Hematopoietic multipotent progenitor cell (in vitro differentiated cells): Measurements from ENCODE around the gene DOCK3. TPM values are rescaled to one million over a fixed set of nuclear protein-coding genes. Genes with fewer than 3 reads are reported as not detected.
A peak's percentile ranks its signal among the peaks of the same experiment; 100 is the strongest.

Source experiments
- DNase-seq, 3 donors: peaks; one replicate each; pipeline ENCODE4 v3.0.0-alpha.2; 2011 to 2015; ENCODE audit warnings: low read depth in 2 of 3, low spot score in 2 of 3
- total RNA-seq: library from RNA; depleted of rRNA; stranded (reverse); fragments of >200 nt; gene quantifications from one replicate; pipeline ENCODE4 v1.2.3, GENCODE V29; 2012

Gene DOCK3
- total RNA-seq, 1 donor, result 1.3 TPM

DNA sequence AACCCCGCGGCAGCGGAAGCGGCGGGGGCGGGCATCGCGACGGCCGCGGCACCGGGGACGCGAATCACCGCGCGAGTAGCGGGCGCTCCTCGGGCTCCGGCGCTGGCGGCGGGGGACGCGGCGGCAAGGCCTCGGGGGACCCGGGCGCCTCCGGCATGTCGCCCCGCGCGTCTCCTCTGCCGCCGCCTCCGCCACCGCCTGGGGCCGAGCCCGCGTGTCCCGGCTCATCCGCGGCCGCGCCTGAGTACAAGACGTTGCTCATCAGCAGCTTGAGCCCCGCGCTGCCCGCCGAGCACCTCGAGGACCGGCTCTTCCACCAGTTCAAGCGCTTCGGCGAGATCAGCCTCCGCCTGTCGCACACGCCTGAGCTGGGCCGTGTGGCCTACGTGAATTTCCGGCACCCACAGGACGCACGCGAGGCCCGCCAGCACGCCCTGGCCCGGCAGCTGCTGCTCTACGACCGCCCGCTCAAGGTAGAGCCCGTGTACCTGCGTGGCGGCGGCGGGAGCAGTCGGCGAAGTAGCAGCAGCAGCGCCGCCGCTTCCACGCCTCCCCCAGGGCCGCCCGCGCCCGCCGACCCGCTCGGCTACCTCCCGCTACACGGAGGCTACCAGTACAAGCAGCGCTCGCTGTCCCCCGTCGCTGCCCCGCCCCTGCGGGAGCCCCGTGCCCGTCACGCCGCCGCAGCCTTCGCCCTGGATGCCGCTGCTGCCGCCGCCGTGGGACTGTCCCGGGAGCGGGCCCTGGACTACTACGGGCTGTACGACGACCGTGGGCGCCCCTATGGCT is 717.0 kb downstream of the DOCK3 start:
- DNase-seq, result peak in 2 of 3 donors; percentile 22 to 40

DNA sequence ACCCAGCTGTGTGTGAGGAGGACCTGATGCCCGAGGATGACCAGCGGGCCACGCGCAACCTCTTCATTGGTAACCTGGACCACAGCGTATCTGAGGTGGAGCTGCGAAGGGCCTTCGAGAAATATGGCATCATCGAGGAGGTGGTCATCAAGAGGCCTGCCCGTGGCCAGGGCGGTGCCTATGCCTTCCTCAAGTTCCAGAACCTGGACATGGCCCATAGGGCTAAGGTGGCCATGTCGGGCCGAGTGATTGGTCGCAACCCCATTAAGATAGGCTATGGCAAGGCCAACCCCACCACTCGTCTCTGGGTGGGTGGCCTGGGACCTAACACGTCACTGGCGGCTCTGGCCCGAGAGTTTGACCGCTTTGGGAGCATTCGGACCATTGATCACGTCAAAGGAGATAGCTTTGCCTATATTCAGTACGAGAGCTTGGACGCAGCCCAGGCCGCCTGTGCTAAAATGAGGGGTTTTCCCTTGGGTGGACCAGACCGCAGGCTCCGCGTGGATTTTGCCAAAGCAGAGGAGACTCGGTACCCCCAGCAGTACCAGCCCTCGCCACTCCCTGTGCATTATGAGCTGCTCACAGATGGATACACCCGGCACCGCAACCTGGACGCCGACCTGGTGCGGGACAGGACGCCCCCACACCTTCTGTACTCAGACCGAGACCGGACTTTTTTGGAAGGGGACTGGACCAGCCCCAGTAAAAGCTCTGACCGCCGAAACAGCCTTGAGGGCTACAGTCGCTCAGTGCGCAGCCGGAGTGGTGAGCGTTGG is 717.8 kb downstream of the DOCK3 start:
- DNase-seq, result no peak

DNA sequence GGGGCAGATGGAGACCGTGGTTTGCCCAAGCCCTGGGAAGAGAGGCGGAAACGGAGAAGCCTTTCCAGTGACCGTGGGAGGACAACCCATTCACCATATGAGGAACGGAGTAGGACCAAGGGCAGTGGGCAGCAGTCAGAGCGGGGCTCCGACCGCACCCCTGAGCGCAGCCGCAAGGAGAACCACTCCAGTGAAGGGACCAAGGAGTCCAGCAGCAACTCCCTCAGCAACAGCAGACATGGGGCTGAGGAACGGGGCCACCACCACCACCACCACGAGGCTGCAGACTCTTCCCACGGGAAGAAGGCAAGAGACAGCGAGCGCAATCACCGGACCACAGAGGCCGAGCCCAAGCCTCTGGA is 718.4 kb downstream of the DOCK3 start:
- no peak for DNase-seq

DNA sequence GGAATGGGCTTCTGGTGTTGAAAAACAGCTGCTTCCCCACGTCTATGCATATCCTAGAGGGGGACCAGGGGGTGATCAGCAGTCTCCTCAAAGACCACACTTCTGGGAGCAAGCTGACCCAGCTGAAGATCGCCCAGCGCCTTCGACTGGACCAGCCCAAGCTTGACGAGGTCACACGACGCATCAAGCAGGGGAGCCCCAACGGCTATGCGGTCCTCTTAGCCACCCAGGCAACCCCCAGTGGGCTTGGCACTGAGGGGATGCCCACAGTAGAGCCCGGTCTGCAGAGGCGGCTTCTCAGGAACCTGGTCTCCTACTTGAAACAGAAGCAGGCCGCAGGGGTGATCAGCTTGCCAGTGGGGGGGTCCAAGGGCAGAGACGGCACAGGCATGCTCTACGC is 718.8 kb downstream of the DOCK3 start:
- DNase-seq, result no peak

DNA sequence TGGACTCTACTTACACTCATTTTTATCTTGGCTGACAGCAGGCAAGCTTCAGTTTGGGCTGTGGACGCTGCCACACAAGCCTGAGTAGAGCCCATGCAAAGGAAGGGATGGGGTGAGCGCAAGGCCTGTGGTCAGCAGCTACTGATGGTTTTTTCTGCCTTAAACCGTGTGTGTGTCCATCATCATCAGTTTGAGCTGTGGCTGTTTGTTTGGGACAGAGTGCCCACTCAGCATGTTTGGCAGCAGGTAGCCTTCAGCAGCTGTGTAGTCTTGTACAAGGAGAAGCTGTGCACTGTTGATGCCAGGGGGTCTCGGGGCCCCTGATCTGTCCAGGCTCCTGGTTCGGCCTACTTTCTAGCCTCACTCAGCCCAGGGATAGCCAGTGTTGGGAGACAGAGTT is 719.8 kb downstream of the DOCK3 start:
- no peak for DNase-seq

DNA sequence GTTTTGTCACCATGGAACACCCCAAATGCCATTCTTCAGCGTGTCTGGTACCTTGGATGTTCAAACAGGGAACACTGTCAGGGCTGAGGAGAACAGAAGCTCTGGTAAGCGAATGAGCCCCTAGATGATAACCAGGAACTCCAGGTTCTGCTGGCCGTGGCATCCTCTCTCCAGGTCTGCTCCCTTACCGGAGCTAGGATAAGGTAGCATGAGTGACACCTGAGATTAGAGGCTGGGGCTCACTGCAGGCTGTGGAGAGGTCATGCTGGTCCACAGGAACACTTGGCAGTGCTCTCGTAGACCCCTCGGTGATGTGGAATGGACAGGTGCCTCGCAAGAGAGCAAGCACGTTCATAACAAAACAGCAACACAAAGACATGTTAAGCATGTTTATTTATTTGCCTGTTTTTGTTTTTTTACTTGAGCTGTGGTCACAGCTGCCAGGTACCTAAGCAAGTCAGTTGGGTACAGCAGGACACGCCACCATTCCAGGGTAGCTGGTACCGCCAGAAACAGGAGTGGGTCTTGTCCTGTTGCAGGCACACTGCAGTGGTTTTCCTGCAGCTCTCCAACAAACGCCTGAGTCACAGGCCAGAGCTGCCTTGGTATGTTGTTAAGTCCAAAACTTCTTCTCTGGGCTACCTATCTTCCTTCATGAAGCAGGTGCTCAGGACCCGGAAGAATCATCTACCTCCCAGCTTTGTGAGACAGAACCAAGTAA is 720.9 kb downstream of the DOCK3 start:
- DNase-seq, result no peak

DNA sequence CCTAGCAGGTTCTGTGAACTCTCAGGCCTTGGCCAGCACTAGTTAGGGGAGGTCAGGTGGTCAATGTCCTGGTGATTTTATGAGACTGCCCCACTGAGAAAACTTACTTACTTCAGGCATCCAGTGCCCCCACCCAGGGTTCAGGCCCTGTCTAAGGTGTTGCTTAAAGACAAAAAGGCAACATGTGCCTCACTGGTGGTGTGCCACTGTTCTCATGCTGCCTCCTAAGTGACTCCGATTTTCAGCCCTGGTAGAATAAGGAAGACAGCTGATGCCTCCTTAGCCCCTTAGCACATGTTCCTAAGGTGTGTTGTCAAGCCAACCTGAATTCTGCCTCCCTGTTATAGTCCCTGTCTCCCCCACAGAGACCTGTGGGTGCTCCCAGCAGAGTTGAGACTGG is 721.7 kb downstream of the DOCK3 start:
- no peak for DNase-seq

DNA sequence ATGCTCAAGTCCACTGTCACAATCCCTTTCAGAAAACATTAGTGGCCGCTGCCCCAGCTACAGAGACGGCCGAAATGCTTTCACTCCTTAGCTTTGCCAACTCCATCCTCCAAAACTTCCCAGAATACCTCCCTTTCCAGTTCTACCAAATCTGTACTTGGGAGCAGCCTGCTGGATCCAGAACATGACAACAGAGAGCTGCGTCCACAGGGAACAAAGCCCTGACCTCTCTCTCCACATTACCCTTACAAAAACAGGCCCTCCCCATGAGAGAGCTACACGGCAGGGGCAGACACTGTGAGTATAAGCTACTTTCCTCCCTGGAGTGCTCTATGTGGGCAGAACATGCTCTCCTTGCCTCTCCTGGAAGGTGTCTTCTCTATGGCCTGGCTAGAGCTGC is 722.7 kb downstream of the DOCK3 start:
- no peak for DNase-seq

DNA sequence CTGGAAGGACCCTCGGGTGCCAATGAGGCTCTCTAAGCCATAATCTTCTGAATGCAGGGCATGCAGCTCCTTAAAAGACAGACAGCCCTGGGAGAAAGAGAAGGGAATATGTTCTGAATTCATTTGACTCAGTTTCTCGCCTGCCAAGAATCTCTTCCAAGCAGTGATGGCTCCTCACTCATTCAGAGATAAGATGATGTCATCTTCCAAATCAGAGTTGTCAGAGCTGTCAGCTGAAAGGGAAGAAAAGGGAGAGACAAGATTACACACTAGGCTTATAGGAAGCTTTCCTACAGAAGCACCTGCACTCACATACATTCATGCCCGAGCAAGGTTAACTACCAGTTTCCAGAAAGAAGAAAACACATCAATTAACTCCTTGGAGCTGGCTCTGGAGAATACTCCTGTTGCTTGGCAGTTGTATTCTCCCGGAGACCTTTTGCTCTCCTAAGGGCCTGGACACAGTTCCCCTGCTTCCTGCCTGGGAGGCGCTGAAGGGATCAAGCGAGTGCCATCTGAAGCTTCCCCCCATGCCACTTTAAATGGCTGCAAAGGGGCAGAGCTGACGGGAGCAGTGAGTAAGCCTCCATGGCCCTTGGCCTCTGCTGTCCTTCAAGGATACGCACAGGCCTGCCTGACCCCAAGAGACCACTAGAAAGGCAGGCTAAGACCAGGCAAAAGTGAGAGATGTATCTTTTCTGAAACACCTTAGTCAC is 724.0 kb downstream of the DOCK3 start:
- DNase-seq, result no peak

DNA sequence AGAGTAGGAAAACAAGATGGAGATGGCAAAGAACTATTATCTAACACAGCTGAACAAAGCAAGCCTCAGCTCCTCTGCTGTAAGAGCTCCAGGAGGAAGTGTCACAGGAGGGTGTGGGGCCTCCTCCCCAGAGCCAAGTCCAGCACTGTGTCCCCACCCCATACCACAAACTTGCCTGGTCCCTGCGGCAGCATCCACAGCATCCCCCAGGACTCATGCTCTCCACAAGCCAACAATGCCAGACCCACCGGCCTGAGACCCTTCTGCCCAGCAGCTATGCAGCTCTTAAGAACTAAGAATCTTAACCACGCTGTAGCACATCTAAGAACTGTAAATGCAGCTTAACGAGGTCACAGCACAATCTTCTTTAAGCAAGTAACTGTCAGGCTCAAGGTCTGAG is 725.4 kb downstream of the DOCK3 start:
- DNase-seq, result no peak

DNA sequence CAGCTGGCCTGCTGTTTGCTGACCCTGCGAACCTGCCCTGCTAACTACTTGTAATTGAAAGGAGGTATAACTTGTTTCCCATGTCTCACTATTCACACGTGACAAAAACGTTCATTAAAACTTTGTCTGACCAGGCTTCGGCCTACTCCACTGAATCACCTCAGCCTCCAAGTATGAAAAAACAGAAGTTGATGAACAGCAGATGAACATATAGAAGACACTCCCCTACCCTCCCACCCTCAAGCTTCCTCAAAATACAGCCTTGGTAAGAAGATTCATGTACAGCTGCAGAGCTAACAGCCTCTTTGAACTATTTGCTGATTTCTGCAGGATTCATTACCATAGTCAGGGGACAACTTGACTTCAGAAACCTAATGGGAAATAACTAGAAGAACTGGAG is 727.0 kb downstream of the DOCK3 start:
- peak in 1 of 3 donors; percentile 38 for DNase-seq

DNA sequence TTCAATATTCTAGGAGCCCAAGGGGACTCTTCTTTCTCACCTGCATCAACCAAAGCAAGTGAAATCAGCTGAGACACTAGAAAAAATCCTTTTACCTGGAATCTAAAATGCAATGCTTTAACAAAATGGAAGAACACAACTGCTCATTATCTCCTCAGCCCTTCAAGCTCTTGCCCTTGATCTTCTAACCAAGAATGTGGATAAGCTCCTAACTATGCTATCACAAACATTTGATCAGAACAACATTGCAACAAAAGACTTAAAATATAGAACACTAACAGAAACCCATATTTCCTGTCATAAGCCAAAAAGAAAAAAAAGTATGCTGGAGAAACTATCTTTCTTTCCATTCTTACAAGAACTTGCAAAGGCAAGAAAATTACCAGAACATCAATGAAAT is 728.9 kb downstream of the DOCK3 start:
- DNase-seq, result no peak

DNA sequence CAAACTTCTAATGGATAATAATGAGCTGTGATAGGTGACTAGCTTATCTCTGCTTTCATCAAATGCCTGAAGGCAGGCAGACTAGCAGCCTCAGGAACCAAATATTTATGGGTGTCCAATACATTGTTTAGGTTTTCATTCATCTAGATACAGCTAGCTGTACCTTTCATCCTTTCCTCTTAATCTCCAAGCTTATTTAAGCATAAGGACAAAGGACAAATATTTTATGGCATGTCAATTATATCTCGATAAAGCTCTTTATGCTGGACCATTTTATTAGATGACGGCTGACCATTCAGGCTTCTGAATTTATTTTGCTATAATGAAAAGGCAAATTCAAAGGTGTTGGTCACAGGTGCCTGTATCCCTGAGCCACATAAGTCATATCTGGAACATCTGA is 733.3 kb downstream of the DOCK3 start:
- no peak for DNase-seq

DNA sequence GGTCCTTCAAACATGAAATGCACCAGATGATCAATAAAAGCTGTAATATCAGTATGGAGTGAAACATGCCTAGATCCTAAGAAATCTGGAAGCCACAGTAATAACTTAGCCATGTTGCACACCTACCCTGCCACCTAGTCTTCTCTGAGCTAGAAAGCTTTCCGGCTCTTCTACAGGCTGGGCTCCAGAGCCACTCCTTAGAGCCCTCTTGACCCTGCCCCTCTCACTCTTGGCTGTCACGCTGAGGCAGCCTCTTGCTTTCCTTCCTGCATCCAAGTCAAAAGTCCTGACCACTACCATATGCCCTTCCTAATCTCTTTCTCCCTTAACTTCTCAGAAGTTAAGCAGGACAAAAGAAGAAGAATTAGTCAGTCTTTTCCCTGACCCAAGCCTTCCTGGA is 734.1 kb downstream of the DOCK3 start:
- DNase-seq, result no peak

DNA sequence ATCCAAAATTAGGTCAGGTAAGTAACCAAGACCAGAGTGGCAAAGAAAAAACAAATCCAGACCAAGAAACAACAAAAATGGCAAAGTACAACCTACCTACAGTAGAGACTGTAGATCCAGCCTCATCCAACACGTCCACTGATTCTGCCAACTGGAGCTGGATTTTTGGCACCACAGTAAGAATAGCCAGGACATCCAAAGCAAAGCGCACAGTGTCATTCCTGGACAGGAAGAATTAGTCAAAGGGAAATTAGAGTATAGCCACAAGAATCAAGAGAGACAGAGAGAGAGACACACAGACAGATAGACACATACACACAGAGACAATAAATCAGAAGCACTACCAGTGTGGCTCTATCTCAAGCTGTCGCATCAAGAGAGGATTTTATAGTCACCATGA is 747.5 kb downstream of the DOCK3 start:
- DNase-seq, result no peak

DNA sequence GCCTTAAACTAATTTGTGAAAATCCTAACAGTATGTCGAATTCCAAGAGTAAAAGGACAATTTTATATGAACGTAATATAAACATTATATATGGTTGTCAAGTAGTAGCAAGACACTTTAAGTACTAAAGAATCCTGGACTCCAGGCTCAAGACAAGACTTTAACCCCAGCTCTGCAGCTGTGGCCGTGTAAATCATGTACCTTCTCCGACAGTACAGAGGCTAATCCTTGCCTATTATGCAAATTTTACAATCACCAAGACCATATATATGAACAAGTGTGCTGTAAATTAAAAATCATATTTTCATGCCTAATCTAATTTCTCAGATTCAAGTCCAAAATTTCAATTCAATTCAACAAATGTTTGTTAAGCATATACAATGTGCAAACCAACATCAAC is 752.2 kb downstream of the DOCK3 start:
- DNase-seq, result no peak

DNA sequence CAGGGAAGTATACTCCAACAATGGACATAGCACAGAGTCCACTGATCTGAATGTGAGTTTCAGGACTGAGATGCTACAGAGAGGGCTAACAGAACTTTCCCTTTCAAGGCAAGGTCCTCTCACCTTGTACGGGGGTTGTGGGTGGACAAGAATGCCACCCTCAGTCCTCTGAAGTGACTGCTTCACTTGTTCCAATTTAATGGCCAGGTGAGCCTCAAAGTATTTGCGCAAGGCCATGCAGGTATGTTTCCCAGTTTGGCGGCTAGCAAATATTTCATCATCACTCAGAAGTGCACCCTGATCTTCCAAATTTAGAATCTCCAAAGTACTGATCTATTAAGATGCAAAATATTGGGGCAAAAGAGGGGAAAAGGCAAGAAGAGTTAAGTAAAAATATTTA is 754.4 kb downstream of the DOCK3 start:
- DNase-seq, result no peak
